ACC112 (cell line): ENCODE measurements around the gene CEP72.
"Not testable (repeated sequence)": the region's sequence is repeated elsewhere in the genome, so short reads cannot be mapped to it uniquely, and the experiment has no call there.

Experiments used
- H2AFZ ChIP-seq: fragments of 200-600 bp; sonication (generic); one replicate; pipeline ENCODE4 v1.6.0; 2017; ENCODE audit warnings: antibody characterized with exemption, low read length; ENCODE audit not compliant: unreplicated experiment
- H3K27ac ChIP-seq: fragments of 200-600 bp; sonication (generic); 2 replicates; pipeline ENCODE4 v1.5.1; 2014; ENCODE audit warnings: low read depth, mild to moderate bottlenecking, antibody characterized with exemption, low read length, moderate library complexity
- H3K27me3 ChIP-seq: fragments of 200-600 bp; sonication (generic); 2 replicates; pipeline ENCODE4 v1.6.1; 2014; ENCODE audit warnings: mild to moderate bottlenecking, antibody characterized with exemption, low read length, moderate library complexity, mixed read lengths; ENCODE audit not compliant: insufficient read depth
- H3K36me3 ChIP-seq: fragments of 200-600 bp; sonication (generic); 2 replicates; pipeline ENCODE4 v1.6.1; 2016; ENCODE audit warnings: mild to moderate bottlenecking, antibody characterized with exemption, low read length, moderate library complexity, mixed read lengths; ENCODE audit not compliant: insufficient read depth
- H3K4me1 ChIP-seq: fragments of 200-600 bp; sonication (generic); one replicate; pipeline ENCODE4 v1.6.1; 2016; ENCODE audit warnings: low read length, mixed read lengths; ENCODE audit not compliant: insufficient read depth, unreplicated experiment, control insufficient read depth
- H3K4me3 ChIP-seq: fragments of 200-600 bp; sonication (generic); 2 replicates; pipeline ENCODE4 v1.5.1; 2014; ENCODE audit warnings: mild to moderate bottlenecking, low read depth, low read length
- H3K79me2 ChIP-seq: fragments of 200-600 bp; sonication (generic); one replicate; pipeline ENCODE4 v1.6.0; 2016; ENCODE audit warnings: low read length; ENCODE audit not compliant: control insufficient read depth, unreplicated experiment, insufficient read depth

Gene CEP72

GRCh38 chr5:696753-697702 is 84.9 kb downstream of the CEP72 start:
- H2AFZ ChIP-seq, H3K27ac ChIP-seq: not testable (repeated sequence)
- H3K27me3 ChIP-seq = peaks cover 23% of the 10 kb centered on the region

More at GRCh38 chr5:696753-697702, 84.9 kb downstream of the CEP72 start:
- H3K79me2 ChIP-seq, H3K4me3 ChIP-seq, H3K36me3 ChIP-seq, H3K4me1 ChIP-seq: not testable (repeated sequence)
